ENCODE results near the gene NUB1. TPM values are rescaled to one million over a fixed set of nuclear protein-coding genes. Genes with fewer than 3 reads are reported as not detected.

Gene NUB1
- total RNA-seq, 4 donors from 2014 or later: 45.9 to 59.1 (median 53.0) TPM

DNA sequence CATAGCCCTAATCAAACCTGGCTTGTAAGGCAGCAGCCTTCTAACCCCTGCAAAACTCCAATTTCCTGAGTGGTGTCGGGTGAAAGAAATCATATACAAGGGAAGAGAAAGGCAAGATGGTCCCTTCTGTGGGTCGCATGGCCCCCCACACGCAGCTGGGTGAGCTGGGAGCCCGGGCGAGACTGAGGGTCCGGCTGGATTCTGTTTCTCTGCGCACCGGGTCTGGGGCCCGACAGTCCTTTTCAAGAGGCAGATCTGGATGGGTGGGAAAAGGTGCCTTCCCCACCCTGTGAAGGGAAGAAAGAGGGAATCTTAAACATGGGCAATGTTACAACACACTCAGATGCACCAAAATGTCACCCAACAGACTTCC is 49.7 kb downstream of the NUB1 start:
- Histone ChIP-seq H3K9me3 (no peaks in the 10 kb centered on the region), H3K36me3 (no peaks in the 10 kb centered on the region), H3K27me3 (peaks cover 0 to 24% (median 0%) of the 10 kb centered on the region in 4 donors), H3K4me1 (no peaks in the 10 kb centered on the region), H3K27ac (replicated peaks in 1 of 4) (no peak overlapping the region), H3K4me3 (no peak overlapping the region)
- intact Hi-C loops (cut with DNase I): no loop called here
- WGBS: 97% methylated on average over 9 of the region's 9 CpGs
- no peak for DNase-seq (ENCODE audit: extremely low spot score)
- TF ChIP-seq EP300 (IDR thresholded peaks at IDR 0.05) (no peak), POLR2A (IDR thresholded peaks at IDR 0.05; ENCODE audit: low read depth) (no peak), POLR2AphosphoS5 (IDR thresholded peaks at IDR 0.05) (no peak)
- TF ChIP-seq, protein P1, sequence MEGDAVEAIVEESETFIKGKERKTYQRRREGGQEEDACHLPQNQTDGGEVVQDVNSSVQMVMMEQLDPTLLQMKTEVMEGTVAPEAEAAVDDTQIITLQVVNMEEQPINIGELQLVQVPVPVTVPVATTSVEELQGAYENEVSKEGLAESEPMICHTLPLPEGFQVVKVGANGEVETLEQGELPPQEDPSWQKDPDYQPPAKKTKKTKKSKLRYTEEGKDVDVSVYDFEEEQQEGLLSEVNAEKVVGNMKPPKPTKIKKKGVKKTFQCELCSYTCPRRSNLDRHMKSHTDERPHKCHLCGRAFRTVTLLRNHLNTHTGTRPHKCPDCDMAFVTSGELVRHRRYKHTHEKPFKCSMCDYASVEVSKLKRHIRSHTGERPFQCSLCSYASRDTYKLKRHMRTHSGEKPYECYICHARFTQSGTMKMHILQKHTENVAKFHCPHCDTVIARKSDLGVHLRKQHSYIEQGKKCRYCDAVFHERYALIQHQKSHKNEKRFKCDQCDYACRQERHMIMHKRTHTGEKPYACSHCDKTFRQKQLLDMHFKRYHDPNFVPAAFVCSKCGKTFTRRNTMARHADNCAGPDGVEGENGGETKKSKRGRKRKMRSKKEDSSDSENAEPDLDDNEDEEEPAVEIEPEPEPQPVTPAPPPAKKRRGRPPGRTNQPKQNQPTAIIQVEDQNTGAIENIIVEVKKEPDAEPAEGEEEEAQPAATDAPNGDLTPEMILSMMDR (IDR thresholded peaks at IDR 0.05): no peak

DNA sequence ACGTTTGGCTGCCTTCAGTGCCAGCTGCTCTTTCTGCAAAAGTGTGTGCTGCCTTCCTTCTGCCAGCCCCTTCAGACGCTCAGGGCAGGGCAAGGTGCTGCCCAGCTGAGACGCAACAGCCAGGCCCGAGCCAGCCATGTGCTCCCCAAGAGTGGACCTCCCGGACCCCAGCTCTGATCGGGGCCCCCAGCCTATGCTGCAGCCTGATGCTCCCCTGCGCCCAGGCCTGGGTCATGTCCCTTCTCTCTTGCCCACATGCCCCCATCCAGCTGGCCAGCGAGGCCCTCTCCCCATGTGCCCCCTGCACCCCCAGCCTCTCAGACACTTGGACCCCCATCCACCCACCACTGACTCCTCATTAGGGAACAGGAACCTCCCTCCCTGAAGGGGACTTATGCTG is 50.4 kb downstream of the NUB1 start:
- H3K27ac ChIP-seq (replicated peaks in 1 of 4): no peak overlapping the region
- intact Hi-C loops (cut with DNase I): no loop called here
- no peaks in the 10 kb centered on the region for H3K9me3 ChIP-seq
- peaks cover 0 to 24% (median 0%) of the 10 kb centered on the region in 4 donors for H3K27me3 ChIP-seq
- H3K4me1 ChIP-seq: no peaks in the 10 kb centered on the region
- no peaks in the 10 kb centered on the region for H3K36me3 ChIP-seq
- H3K4me3 ChIP-seq: no peak overlapping the region
- TF ChIP-seq EP300 (IDR thresholded peaks at IDR 0.05): no peak
- TF ChIP-seq, protein P1 (IDR thresholded peaks at IDR 0.05): no peak
- no peak for TF ChIP-seq POLR2A (IDR thresholded peaks at IDR 0.05; ENCODE audit: low read depth)
- no peak for TF ChIP-seq POLR2AphosphoS5 (IDR thresholded peaks at IDR 0.05)
- DNase-seq (ENCODE audit: extremely low spot score): no peak
- 100% methylated on average over 1 of the region's 8 CpGs for WGBS

DNA sequence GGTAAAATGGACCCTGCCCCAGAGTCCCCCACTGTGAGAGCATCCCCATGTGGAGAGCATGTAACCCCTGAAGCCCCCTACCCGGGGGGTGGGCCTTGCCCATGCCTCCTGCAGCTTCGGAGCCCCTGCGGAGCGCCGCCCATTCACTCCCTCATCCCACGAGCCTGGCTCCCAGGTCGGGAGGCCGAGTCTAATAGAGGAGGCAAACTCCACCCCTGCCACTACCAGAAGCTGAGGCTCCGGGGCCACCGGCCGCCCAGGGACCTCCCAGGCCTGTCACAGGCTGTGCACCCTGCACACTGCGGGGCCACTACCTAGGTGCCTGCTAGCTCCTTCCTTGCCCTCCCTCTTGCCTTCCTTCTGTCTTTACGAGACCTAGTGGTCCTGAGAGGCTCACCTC is 50.8 kb downstream of the NUB1 start:
- H3K36me3 ChIP-seq: no peaks in the 10 kb centered on the region
- intact Hi-C loops (cut with DNase I): no loop called here
- no peaks in the 10 kb centered on the region for H3K4me1 ChIP-seq
- WGBS: 94% methylated on average over 2 of the region's 13 CpGs
- TF ChIP-seq, protein P1 (IDR thresholded peaks at IDR 0.05): no peak
- TF ChIP-seq EP300 (IDR thresholded peaks at IDR 0.05): no peak
- no peak for TF ChIP-seq POLR2A (IDR thresholded peaks at IDR 0.05; ENCODE audit: low read depth)
- no peak for TF ChIP-seq POLR2AphosphoS5 (IDR thresholded peaks at IDR 0.05)
- DNase-seq (ENCODE audit: extremely low spot score): no peak
- peaks cover 0 to 24% (median 0%) of the 10 kb centered on the region in 4 donors for H3K27me3 ChIP-seq
- H3K27ac ChIP-seq (replicated peaks in 1 of 4): no peak overlapping the region
- no peak overlapping the region for H3K4me3 ChIP-seq
- H3K9me3 ChIP-seq: no peaks in the 10 kb centered on the region

DNA sequence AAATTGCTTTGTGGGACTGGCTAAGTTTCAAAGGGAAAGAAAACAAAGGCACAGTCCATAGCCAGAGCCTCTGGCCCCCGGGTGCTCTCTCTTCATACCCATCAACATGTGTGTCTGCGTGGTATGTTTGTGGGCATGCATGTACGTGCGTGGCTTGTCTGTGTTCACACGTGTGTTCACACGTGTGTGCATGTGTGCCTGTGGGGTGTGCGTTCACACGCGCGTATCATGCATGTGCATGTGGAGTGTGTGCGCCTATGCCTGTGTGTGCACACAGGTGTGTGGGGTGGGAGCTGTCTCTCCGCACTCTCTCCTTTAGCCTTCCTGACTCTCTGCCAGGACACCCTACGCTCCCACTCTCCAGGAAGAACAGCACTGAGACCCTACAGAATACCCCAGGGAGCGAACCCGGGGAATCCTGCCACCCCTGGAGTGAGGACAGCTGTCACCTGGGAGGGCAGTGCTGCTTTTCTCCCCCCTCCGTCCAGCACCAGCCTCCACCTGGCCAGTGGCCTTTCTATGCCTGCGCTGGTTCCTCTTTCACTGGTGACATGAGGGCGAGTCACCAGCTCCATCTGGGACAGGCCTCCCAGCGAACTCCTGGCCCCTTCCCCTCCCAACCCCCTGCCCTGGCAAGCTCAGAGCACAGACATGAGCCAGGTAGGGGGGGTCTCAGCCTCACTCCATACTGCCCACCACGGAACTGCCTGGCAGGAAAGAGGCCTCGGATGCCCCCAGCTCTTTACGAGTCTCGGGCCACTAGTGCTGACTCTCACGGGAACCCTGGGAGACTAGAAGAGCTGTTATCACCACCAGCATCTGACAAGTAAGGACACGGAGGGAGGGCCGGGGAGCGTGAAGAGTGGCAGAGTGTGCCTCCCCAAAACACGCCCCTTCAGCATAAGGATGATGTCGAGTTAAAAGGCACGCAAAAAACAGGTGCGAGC is 51.7 kb downstream of the NUB1 start:
- DNase-seq (ENCODE audit: extremely low spot score): no peak
- 91% methylated on average over 26 of the region's 31 CpGs for WGBS

More for the DNA sequence above, 51.7 kb downstream of the NUB1 start:
- Histone ChIP-seq H3K4me3 (no peak overlapping the region), H3K27ac (replicated peaks in 1 of 4) (no peak overlapping the region), H3K36me3 (no peaks in the 10 kb centered on the region), H3K4me1 (no peaks in the 10 kb centered on the region), H3K9me3 (no peaks in the 10 kb centered on the region), H3K27me3 (peaks cover 0 to 24% (median 0%) of the 10 kb centered on the region in 4 donors)
- intact Hi-C loops (cut with DNase I): no loop called here
- TF ChIP-seq, protein P1 (IDR thresholded peaks at IDR 0.05): no peak
- no peak for TF ChIP-seq EP300 (IDR thresholded peaks at IDR 0.05)
- no peak for TF ChIP-seq POLR2AphosphoS5 (IDR thresholded peaks at IDR 0.05)
- no peak for TF ChIP-seq POLR2A (IDR thresholded peaks at IDR 0.05; ENCODE audit: low read depth)
